NCI-H2196 (cell line): ENCODE results near the gene ENTPD7.
"Not testable (repeated sequence)": the region's sequence is repeated elsewhere in the genome, so short reads cannot be mapped to it uniquely, and the experiment has no call there.

Experiments
- DNase-seq: peaks from one replicate; lab custom pipeline; 2025; ENCODE audit not compliant: unreplicated experiment; lab: John Stamatoyannopoulos, UW

ENTPD7 gene, protein sequence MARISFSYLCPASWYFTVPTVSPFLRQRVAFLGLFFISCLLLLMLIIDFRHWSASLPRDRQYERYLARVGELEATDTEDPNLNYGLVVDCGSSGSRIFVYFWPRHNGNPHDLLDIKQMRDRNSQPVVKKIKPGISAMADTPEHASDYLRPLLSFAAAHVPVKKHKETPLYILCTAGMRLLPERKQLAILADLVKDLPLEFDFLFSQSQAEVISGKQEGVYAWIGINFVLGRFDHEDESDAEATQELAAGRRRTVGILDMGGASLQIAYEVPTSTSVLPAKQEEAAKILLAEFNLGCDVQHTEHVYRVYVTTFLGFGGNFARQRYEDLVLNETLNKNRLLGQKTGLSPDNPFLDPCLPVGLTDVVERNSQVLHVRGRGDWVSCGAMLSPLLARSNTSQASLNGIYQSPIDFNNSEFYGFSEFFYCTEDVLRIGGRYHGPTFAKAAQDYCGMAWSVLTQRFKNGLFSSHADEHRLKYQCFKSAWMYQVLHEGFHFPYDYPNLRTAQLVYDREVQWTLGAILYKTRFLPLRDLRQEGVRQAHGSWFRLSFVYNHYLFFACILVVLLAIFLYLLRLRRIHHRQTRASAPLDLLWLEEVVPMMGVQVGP

GRCh38 chr10:99659031-99659867 lies at the start of gene ENTPD7:
Gene ENTPD7 (plus strand): TSS chr10:99659509. CDS start chr10:99659957, 448 bp downstream.
- peak; percentile 87 for DNase-seq

GRCh38 chr10:99610221-99610620 lies 49.1 kb upstream of the ENTPD7 start:
- no peak for DNase-seq

- no peak for DNase-seq
Observed at GRCh38 chr10:99611326-99611725, 48.0 kb upstream of the ENTPD7 start.

- DNase-seq = peak; percentile 51
Observed at GRCh38 chr10:99612167-99612831, 47.0 kb upstream of the ENTPD7 start.

- DNase-seq = no peak
Observed at GRCh38 chr10:99615426-99615825, 43.9 kb upstream of the ENTPD7 start.

GRCh38 chr10:99617696-99618095 lies 41.6 kb upstream of the ENTPD7 start:
- no peak for DNase-seq

DNA sequence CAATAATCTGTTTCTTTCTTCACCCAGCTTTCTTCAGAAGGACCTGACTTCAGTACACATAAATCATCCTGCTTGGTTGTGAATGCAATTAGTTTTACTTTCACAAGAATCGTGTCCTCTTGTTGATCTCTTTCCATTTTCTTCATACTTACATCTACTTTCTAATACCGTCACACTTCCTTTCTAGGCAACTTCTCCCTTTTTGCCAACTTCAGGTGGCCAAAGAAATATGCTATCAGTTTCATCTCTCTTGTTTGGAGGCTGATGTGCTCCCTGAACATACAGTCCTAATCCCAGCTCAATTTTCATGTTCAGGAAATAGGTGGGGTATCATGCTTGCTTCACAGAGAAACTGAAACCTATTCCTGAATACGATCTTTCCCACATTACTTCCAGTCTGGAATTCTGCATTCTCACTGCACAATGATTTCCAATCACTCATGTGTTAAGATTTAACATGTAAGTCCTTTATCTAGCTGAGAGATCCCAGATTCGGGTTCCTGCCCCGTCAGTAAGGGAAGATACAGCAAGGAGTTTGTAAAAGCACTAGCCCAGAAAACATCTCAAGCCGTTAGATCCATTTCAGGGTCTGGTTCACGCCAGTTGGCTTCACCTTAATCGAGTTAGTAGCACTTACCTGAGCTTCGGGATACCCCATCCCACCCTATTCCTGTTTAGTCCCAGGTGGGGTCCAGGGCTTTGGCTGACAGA lies 40.1 kb upstream of the ENTPD7 start:
- DNase-seq = no peak

- DNase-seq = peak; percentile 91
Observed at GRCh38 chr10:99619851-99620710, 39.2 kb upstream of the ENTPD7 start, which contains the start of gene SLC25A28. Gene SLC25A28 (minus strand): TSS chr10:99620439. CDS start chr10:99620335, 104 bp downstream.

- peak; percentile 88 for DNase-seq
Observed at GRCh38 chr10:99620711-99621453, 38.4 kb upstream of the ENTPD7 start.

GRCh38 chr10:99621454-99622251 lies 37.7 kb upstream of the ENTPD7 start:
- DNase-seq = no peak

GRCh38 chr10:99623919-99624318 lies 35.4 kb upstream of the ENTPD7 start:
- no peak for DNase-seq

- DNase-seq = not testable (repeated sequence)
Observed at GRCh38 chr10:99625124-99625523, 34.2 kb upstream of the ENTPD7 start.

GRCh38 chr10:99628923-99629624 lies 30.2 kb upstream of the ENTPD7 start:
- no peak for DNase-seq

- no peak for DNase-seq
Observed at GRCh38 chr10:99629625-99629978, 29.7 kb upstream of the ENTPD7 start.

DNA sequence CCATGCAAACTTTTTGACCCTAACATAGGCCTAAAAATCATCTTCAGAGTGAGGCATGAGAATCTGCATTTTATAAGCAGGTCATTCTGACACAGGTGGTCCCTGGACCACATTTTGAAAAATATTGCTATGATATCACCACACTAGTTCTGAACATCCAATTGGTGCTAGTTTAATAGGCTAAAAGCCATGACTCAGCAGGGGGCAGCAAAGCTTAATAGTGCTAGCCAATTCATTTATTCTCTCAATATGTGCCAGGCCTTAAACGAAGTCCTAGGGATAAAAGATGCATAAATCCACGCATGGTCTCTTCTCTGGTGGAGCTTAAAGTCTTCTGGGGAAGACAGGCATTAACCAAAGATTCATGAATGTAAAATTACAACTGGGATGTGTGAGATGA lies 28.9 kb upstream of the ENTPD7 start:
- no peak for DNase-seq

- DNase-seq = no peak
Observed at GRCh38 chr10:99630991-99631390, 28.3 kb upstream of the ENTPD7 start.

GRCh38 chr10:99631496-99631895 lies 27.8 kb upstream of the ENTPD7 start:
- no peak for DNase-seq
